GM18861 (cell line): ENCODE results near the gene SLC22A4.

Experiments used
- ATAC-seq: cut with Tn5 transposase; IDR thresholded peaks from one replicate; pipeline ENCODE4 v1.9.1; 2021; ENCODE audit not compliant: unreplicated experiment

SLC22A4 gene

DNA sequence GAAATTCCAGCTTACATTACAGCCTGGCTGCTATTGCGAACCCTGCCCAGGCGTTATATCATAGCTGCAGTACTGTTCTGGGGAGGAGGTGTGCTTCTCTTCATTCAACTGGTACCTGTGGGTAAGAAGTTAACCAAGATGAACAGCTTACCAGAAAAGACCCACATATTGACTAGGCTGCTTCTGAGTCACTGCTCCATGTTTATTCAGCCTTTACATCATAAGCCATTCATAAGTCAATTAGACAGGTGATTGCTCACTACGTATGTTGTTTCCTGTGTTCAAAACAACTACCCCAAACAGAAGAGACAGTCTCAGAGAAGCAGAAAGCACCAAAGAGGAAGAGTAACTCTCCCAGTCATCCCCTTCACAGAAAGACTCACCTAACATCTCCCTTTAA lies 40.6 kb downstream of the SLC22A4 start:
- peak; percentile 63 for ATAC-seq

DNA sequence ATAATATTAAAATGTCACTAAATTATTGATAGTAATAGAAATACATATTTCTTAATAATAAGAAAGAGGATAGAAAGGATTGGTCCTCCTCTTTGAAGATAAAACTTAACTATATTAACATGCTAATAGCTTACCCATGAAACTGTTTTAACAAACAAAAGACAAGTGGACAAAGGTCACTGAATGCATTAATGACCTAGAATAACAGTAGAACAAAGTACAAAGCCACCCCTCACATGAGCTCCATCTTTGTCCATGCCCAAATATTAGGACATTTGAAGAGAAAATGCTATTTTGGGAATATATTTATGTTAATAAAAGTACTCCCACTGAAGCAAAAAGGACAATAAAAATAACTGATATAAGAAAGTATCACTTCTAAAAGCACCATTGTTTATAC lies 41.2 kb downstream of the SLC22A4 start:
- ATAC-seq: no peak

DNA sequence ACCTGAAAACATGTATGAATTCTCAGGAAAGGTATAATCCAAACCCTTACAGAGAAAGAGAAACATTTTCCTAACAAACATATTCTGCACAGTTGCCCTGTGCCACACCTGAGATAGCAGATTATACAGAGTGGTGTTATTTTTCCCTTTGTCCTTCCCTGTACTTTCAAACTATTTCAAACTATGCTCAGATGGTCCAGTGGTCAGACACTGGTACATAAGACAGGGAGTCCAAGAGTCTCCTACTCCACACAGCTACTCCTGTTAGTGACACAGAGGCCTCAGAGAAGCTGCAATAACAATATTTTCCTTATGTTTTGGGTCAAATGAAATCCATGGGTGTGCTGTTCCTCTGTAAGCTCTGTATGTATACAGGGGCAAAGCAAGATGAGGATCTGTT lies 45.3 kb downstream of the SLC22A4 start:
- ATAC-seq: no peak

DNA sequence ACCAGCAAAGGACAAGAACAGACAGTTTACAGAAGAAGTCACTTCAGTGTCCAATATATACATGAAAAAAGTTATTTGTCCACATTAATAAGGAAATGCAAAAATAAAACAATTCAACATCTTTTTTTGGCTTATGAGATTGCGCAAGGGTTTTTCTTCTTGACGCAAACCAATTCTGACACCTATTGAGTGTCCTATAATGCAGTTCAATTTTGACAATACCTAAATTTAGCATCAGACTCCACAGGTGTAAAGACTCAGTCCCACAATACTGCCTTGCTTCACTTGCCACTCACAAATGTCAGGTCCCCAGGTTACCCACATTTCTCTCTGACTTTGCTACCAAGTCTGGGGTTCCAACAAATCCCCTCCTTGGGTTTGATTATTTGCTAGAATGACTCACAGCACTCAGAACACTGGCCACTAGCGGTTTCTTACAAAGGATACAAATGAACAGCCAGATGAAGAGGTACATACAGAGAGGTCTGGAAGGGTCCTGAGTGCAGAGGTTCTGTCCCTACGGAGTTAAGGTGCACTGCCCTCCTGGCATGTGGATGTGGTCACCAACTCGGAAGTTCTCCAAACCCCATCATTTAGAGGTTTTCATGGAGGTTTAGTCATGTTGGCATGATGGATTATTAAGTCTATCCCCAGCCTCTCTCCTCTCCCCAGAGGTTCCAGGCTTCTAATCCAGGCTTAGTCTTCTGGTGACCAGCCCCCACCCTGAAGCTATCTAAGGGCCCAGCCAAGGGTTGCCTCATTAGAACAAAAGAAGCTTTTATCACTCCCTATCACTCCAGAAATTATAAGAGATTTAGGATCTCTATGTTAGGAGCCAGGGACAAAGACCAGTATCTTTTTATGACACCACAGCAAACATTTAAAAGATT lies 48.3 kb downstream of the SLC22A4 start:
- no peak for ATAC-seq

DNA sequence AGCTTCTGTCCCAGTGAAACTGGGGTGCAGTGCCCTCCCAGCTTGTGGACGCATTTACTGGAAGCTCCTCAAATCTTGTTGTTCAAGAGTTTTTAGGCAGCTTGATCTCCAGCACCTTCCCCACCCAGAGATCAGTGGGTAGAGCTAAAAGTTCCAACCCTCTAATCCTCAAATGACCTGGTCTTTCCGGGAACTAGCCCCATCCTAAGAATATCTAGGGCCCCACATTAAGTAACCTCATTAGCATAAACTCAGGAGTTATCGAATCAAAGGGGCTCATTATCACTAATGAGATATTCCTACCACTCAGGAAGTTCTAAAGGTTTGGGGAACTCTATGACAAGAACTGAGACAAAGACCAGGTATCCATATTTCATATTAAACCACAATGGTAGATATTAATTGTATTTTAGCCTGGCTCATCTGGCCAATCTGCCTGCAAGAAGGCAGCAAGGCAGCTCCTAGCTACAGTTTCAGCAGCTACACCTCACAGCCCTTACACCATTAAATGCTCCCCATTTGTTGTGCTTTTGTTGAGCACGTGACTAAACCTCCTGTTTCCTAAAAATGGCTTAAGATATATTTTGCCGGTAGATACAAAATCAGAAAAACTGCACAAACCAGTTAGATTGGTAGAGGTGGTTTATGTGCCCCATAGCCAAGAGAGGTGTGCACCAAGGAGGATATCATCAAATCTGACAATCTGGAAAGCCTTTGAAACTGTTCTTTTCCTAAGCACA lies 50.8 kb downstream of the SLC22A4 start:
- ATAC-seq: no peak

DNA sequence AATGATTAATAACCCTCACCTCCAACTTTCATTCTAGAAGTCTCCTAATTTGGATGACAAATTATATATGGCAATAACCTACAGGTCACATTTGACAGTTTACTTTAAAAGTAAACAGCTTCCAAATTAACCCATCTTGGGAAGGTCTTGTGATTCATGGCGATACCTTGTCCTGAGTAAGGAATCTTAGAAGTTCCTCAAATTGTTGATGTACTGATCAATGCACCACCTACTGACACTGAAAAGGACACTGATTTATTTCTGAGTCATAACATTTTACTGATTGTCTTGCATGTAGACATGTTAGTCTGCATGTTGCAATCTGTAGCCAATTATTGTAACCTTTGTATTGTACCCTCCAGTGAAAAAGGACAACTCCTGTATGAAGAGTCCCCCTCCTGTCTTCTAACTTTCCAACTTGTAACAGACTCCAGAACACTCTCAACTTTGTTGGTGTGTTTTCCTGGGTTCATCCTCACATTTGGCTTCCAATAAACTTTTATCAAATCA lies 59.3 kb downstream of the SLC22A4 start:
- no peak for ATAC-seq

DNA sequence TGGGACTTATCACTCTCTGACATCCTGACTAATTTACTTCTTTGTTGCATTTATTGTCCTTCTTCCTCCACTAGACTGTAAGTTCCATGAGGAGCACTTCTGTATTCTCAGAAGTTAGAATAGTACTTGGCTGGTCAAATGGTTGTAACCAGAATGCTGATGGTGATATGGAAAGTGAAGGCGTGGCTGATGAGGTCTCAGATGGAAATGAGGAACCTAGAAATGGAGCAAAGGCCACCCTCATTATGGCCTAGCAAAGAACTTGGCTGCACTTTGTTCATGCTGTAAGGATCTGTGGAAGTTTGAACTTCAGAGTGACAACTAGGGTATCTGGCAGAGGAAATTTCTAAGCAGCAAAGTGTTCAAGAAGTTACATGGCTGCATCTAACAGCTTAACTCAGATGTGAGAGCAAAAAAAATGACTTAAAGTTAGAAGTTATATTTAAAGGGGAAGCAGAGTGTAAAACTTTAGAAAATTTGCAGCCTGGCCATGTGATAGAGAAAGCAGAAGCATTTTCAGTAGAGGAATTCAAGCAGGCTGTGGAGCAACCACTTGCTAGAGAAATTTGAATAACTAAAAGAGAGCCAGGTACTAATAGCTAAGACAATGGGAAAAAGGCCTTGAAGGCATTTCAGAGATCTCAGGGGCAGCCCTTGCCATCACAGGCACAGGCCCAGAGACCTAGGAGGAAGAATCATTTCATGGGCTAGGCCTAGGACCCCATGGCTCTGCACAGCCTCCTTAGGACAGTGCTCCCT lies 60.4 kb downstream of the SLC22A4 start:
- no peak for ATAC-seq

DNA sequence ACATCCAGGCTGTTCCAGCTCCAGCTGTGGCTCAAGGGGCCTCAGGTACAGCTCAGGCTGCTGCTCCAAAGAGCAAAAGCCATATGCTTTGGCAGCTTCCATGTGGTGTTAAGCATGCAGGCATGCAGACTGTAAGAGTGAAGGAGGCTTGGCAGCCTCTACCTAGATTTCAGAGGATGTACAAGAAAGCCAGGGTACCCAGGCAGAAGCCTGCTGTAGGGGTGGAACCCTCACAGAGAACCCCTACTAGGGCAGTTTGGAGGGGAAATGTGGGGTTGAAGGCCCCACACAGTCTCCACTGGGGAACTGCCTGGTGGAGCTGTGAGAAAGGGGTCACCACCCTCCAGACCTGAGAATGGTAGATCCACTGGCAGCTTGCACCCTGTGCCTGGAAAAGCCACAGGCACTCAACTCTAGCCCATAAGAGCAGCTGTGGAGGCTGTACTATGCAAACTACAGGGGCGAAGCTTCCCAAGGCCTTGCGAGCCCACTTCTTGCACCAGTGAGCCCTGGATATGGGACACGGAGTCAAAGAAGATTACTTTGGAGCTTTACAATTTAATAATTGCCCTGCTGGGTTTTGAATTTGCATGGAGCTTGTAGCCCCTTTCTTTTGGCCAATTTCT lies 61.1 kb downstream of the SLC22A4 start:
- ATAC-seq: no peak

DNA sequence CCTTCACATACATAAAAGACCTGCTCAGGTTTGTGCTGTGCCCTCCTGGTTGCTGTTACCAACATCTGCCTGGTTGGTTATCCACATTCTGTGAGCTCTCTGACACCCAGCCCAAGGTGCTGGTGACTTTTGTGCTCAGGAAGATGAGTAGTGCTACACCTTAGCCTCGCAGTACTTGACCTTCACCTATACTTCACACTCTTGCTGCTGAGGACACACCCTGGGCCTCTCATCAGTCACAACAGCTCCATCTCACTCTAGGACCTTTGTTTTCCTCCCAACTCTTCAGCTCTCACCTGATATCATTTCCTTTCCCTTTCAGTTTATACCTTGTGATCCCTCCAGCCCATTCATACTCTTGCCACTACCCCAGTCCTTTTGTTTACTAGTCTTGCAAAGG lies 64.6 kb downstream of the SLC22A4 start:
- no peak for ATAC-seq

DNA sequence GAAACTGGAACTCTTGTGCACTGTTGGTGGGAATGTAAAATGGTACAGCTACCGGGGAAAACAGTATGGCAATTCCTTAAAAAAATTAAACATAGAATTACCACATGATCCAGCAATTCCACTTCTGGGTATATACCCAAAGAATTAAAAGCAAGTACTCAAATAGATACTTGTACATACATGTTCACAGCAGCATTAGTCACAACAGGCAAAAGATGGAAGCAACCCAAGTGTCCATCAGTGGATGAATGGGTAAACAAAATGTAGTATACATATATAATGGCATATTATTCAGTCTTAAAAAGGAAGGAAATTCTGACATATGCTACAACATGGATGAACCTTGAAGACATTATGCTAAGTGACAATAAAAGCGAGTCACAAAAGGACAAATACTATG lies 67.9 kb downstream of the SLC22A4 start:
- no peak for ATAC-seq

DNA sequence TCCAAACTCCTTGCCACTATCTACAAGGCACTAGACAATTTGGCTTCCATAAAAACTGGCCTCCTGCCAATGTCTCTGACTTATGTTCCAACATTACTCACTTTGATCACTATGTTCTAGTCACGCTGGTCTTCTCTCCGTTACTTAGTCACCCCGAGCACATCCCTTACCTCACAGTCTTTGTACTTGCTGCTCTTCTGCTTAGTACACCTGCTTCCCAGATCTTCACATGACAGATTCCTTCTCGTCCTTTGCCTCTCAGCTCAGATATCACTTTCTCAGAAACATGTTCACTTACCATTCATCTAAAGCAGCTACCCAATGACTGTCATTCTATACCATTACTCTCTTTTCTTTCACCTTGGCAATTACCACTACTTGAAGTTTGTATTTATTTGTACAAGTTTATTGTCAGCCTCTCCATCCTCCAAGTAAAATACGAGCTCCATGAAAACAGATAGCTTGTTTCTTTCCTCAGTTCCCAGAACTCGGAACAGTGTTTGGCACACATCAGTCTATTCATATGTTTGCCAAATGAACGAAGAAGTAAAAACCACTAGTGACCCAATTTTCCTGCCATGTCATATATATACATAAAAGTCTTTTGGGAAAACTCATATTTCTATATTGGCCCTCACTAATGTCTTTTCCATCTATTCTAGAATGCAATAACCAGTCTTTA lies 69.4 kb downstream of the SLC22A4 start:
- no peak for ATAC-seq

DNA sequence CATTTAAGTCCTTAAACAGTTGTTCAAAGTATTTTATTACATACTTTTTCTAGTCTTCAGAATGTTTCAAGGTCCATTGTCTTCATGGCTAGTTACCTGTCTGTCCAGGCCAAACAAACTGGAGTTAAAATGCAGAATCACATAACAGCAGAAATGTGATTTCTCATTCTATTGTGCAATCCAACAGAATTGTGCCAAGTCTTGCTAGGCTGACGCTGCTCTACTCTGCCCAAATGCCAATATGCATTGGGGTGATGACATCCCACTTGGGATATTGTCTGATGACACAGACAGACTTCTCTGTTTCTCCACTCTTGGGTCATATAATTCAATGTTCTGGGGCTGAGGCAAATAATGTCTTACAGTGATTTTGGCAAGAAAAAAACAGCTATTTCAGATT lies 70.1 kb downstream of the SLC22A4 start:
- no peak for ATAC-seq

DNA sequence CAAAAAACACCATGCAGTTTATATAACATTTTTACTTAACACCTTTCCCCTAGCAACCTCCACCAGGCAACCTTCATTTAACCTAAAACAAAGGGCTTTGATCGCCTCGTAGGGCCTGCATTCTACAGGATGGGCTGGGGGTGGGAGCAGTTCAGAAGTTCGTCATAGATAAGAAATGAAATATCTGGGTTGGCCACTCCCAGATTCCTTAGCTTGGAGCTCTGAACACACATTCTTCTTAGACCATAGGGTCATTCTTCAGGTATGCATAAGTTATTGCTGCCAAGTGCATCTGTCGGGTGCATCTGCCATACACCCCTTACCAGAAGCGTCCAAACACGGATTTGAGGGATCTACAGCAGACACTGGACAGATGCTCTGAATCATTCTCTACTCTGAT lies 71.0 kb downstream of the SLC22A4 start:
- ATAC-seq: no peak

DNA sequence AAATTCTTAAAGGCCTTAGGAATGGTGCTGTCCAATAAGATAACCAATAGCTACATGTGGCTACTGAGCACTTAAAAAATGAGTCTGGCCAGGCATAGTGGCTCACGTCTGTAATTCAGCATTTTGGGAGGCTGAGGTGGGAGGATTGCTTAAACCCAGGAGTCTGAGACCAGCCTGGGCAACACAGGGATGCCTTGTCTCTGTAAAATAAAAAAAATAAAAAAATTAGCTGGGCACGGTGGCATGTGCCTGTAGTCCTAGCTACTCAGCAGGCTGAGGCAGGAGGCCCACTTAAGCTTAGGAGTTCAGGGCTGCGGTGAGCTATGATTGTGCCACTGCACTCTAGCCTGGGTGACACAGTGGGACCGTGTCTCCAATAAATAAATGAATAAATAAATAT lies 74.0 kb downstream of the SLC22A4 start:
- ATAC-seq: no peak

DNA sequence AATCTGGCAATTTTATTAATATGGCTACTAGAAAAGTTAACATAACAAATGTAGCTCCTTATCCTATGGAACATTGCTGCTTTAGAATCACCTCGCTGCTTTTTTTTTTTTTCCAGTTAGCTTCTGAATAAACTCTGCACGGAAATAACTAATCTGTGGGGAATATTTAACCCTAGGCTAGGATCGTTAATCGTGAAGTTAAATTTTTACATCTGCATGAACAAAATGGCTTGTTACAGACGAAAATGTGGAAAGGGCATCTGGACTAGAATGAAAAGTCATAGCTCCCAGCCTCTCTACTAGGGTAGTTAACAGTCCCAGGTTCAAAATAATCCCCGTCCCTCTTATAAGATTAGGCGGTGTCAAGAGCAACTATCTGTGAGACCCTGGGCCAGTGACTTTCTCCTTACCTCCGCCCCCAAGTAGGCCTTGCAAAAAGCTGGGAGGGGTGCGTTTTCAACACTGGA lies 74.8 kb downstream of the SLC22A4 start:
- ATAC-seq: no peak

DNA sequence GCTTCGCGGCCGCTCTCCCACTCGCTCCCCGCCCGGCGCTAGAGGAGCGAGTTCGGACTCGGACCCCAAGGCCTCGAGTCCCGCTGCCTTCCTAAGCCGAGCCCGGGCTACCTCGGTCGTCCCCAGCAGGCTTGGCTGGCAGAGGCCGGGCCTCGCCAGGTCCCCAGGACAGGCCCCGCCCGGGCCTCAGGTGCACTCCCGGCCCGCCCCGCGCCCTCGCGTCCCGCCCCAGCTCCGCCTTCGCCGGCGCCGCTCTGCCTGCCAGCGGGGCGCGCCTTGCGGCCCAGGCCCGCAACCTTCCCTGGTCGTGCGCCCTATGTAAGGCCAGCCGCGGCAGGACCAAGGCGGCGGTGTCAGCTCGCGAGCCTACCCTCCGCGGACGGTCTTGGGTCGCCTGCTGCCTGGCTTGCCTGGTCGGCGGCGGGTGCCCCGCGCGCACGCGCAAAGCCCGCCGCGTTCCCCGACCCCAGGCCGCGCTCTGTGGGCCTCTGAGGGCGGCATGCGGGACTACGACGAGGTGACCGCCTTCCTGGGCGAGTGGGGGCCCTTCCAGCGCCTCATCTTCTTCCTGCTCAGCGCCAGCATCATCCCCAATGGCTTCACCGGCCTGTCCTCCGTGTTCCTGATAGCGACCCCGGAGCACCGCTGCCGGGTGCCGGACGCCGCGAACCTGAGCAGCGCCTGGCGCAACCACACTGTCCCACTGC lies 75.4 kb downstream of the SLC22A4 start, which contains the start of gene SLC22A5:
Gene SLC22A5, plus strand, starts transcription at position 237 of the 707 bp plus-strand sequence. Its CDS starts 263 bp downstream, at position 500.
- ATAC-seq: peak; percentile 82

DNA sequence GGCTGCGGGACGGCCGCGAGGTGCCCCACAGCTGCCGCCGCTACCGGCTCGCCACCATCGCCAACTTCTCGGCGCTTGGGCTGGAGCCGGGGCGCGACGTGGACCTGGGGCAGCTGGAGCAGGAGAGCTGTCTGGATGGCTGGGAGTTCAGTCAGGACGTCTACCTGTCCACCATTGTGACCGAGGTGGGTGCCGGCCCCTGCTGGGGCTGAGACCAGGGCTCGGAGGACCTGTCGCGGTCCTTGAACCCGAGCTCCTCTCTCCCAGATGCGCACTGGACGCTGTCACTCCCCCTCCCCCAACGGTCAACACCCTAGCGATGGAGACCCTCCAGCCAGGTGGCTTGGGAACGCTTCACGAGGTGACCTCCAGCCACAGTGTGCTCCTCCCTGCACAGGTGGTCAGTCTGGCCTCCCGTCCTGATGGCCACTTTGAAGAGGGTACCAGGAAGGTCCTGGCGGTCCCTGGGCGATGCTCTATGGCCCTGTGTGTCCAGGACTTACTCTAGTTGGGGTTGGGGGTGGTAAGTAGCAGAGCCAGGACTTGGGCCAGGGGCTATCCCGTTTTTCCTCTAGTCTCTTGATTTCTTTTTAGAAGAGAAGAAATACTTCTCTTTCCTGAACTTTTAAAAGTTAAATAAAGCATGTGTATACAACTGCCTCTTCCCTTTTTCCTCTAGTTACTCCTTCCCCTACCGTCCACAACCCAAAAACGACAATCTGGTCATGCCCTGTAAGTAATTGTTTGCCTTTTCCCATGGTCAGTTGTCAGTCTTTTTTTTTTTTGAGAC lies 76.2 kb downstream of the SLC22A4 start:
- no peak for ATAC-seq

DNA sequence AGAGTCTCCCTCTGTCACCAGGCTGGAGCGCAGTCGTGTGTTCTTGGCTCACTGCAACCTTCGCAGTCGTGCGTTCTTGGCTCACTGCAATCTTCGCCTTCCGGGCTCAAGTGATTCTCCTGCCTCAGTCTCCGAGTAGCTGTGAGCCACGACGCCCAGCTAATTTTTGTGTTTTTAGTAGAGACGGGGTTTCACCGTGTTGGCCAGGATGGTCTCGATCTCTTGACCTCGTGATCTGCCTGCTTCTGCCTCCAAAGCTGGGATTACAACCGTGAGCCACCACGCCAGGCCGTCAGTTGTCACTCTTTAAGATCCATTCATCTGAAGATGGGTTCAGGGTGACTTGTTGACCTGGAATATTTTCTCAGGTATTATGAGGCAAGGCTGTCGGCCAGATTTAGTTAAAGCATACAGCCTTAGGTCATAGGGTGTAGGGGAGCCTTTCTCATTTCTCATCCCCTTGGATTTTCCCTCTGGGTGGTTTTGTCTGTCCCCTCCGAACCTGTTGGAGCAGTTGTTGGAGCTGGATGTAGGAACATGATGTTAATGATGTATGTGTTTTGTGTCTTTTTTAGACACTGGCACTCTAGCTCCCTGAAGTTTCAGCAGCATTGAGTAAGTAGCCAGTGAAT lies 76.9 kb downstream of the SLC22A4 start:
- ATAC-seq: no peak
